ENCODE measurements around the gene HPRT1. TPM values are rescaled to one million over a fixed set of nuclear protein-coding genes. Genes with fewer than 3 reads are reported as not detected.

HPRT1 gene
- total RNA-seq, 4 donors from 2014 or later = 5.3 to 20.4 (median 16.2) TPM

- TF ChIP-seq CTCF (IDR thresholded peaks at IDR 0.05) = no peak
- no peak for TF ChIP-seq POLR2A (IDR thresholded peaks at IDR 0.05)
- H3K4me1 ChIP-seq = no peaks in the 10 kb centered on the region
- H3K9me3 ChIP-seq = no peaks in the 10 kb centered on the region
- no peaks in the 10 kb centered on the region for H3K36me3 ChIP-seq
- intact Hi-C loops (cut with DNase I; ENCODE audit: low total_unique reads) = no loop called here
- H3K27me3 ChIP-seq = no peaks in the 10 kb centered on the region
- no peak overlapping the region for H3K4me3 ChIP-seq
- DNase-seq = no peak
- H3K27ac ChIP-seq = no peak overlapping the region
These were observed 16.5 kb upstream of the HPRT1 start for GRCh38 chrX:134443461-134443860.

DNA sequence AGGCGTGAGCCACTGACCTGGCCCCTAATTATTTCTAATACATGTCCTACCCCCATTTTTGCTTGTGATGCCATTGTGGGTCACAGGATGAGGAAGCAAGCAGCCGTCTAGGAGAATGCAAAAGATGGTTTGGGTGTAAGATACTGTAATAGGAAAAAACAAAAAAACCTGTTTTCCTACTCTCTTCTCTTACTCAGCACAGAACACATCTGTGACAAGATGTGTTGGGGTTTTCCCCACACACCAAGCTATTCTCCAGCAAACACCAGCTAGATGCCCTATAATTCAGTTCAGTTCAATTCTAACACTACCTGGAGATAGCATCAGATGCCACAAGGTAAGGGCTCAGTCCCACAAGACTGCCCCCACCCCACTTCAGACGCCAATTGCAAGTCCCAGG is 15.3 kb upstream of the HPRT1 start:
- H3K27me3 ChIP-seq = no peaks in the 10 kb centered on the region
- no peak overlapping the region for H3K27ac ChIP-seq
- H3K9me3 ChIP-seq = no peaks in the 10 kb centered on the region
- no peaks in the 10 kb centered on the region for H3K36me3 ChIP-seq
- TF ChIP-seq POLR2A (IDR thresholded peaks at IDR 0.05) = no peak
- no peak for TF ChIP-seq CTCF (IDR thresholded peaks at IDR 0.05)
- H3K4me1 ChIP-seq = no peaks in the 10 kb centered on the region
- intact Hi-C loops (cut with DNase I; ENCODE audit: low total_unique reads) = no loop called here
- no peak overlapping the region for H3K4me3 ChIP-seq
- no peak for DNase-seq

- H3K36me3 ChIP-seq = no peaks in the 10 kb centered on the region
- no peak overlapping the region for H3K4me3 ChIP-seq
- no peak for DNase-seq
- intact Hi-C loops (cut with DNase I; ENCODE audit: low total_unique reads) = no loop called here
- H3K27ac ChIP-seq = no peak overlapping the region
- H3K27me3 ChIP-seq = no peaks in the 10 kb centered on the region
- H3K4me1 ChIP-seq = no peaks in the 10 kb centered on the region
- TF ChIP-seq CTCF (IDR thresholded peaks at IDR 0.05) (no peak), POLR2A (IDR thresholded peaks at IDR 0.05) (no peak)
- H3K9me3 ChIP-seq = no peaks in the 10 kb centered on the region
These were observed 7.4 kb upstream of the HPRT1 start for GRCh38 chrX:134452596-134452995.

GRCh38 chrX:134453631-134454030 is 6.3 kb upstream of the HPRT1 start:
- intact Hi-C loops (cut with DNase I; ENCODE audit: low total_unique reads) = no loop called here
- Histone ChIP-seq H3K9me3 (no peaks in the 10 kb centered on the region), H3K4me3 (no peak overlapping the region), H3K27ac (no peak overlapping the region), H3K27me3 (no peaks in the 10 kb centered on the region), H3K36me3 (no peaks in the 10 kb centered on the region), H3K4me1 (no peaks in the 10 kb centered on the region)
- DNase-seq = no peak
- TF ChIP-seq CTCF (IDR thresholded peaks at IDR 0.05) = no peak
- TF ChIP-seq POLR2A (IDR thresholded peaks at IDR 0.05) = no peak

GRCh38 chrX:134454506-134454905 is 5.5 kb upstream of the HPRT1 start:
- no peak for TF ChIP-seq CTCF (IDR thresholded peaks at IDR 0.05)
- H3K27ac ChIP-seq = no peak overlapping the region
- intact Hi-C loops (cut with DNase I; ENCODE audit: low total_unique reads) = no loop called here
- no peak for DNase-seq
- H3K9me3 ChIP-seq = no peaks in the 10 kb centered on the region
- no peak overlapping the region for H3K4me3 ChIP-seq
- H3K4me1 ChIP-seq = no peaks in the 10 kb centered on the region
- H3K27me3 ChIP-seq = no peaks in the 10 kb centered on the region
- H3K36me3 ChIP-seq = no peaks in the 10 kb centered on the region

All from uterus (tissue), 4 donors.